ENCODE data around the gene RBKS. TPM values are rescaled to one million over a fixed set of nuclear protein-coding genes. Genes with fewer than 3 reads are reported as not detected.
A peak's percentile ranks its signal among the peaks of the same experiment; 100 is the strongest.

The RBKS gene
- total RNA-seq, 4 donors from 2014 or later, result 1.5 to 15.2 (median 15.1) TPM; not detected in 1

DNA sequence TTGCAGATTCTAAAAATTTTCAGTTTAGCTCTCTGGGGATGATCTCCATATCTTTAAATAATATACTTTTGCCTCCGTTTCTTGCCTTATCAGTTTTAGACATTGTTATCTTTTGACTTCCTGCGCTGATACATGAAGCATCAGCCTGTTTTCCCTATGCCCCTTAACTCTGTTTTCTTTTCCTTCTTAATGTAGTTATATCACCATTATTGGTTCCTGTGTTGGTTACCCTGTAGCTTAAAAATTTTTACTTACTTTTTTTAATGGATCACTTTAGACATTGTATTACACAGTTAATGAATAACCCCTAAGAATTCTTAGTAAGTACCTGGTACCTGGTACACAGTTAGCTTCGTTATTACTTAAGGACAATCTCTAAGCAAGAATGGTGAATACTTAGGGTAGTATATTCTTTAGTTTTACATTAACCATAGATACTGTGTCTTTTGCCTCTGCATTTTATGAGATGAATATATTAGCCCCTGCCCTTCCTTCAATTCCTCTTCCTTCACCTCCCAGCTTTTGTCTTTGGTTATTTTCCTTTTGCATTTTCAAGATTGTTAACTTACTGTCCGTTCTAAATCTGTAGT lies 41.3 kb upstream of the RBKS start:
- no peak for TF ChIP-seq EP300 (IDR thresholded peaks at IDR 0.05; ENCODE audit: low read depth)
- TF ChIP-seq POLR2AphosphoS5 (IDR thresholded peaks at IDR 0.05), result no peak
- TF ChIP-seq, protein P1, sequence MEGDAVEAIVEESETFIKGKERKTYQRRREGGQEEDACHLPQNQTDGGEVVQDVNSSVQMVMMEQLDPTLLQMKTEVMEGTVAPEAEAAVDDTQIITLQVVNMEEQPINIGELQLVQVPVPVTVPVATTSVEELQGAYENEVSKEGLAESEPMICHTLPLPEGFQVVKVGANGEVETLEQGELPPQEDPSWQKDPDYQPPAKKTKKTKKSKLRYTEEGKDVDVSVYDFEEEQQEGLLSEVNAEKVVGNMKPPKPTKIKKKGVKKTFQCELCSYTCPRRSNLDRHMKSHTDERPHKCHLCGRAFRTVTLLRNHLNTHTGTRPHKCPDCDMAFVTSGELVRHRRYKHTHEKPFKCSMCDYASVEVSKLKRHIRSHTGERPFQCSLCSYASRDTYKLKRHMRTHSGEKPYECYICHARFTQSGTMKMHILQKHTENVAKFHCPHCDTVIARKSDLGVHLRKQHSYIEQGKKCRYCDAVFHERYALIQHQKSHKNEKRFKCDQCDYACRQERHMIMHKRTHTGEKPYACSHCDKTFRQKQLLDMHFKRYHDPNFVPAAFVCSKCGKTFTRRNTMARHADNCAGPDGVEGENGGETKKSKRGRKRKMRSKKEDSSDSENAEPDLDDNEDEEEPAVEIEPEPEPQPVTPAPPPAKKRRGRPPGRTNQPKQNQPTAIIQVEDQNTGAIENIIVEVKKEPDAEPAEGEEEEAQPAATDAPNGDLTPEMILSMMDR (IDR thresholded peaks at IDR 0.05), result no peak
- no peak for TF ChIP-seq POLR2A (IDR thresholded peaks at IDR 0.05)
- no peaks in the 10 kb centered on the region for H3K27me3 ChIP-seq
- intact Hi-C loops (cut with DNase I; ENCODE audit: low total_unique reads) (no loop called here), in situ Hi-C loops (cut with MboI; ENCODE audit: low pct_ligation_motif_present in 1 of 4, low pct_unique_long_range_greater_than_20kb in 1 of 4, low sequenced_read_pairs in 3 of 4) (no loop called here)
- H3K36me3 ChIP-seq, result no peaks in the 10 kb centered on the region
- peaks cover 9 to 39% (median 24%) of the 10 kb centered on the region in 4 donors for H3K4me1 ChIP-seq
- no peak overlapping the region for H3K4me3 ChIP-seq
- H3K27ac ChIP-seq, result peak overlapping the region; percentile 73 to 81 (median 74)
- DNase-seq, result no peak
- H3K9me3 ChIP-seq, result no peaks in the 10 kb centered on the region
- 47 to 56% methylated on average over 3 to 4 of the region's 4 CpGs for WGBS, 2 donors (ENCODE audit: low coverage in 1 of 2)

DNA sequence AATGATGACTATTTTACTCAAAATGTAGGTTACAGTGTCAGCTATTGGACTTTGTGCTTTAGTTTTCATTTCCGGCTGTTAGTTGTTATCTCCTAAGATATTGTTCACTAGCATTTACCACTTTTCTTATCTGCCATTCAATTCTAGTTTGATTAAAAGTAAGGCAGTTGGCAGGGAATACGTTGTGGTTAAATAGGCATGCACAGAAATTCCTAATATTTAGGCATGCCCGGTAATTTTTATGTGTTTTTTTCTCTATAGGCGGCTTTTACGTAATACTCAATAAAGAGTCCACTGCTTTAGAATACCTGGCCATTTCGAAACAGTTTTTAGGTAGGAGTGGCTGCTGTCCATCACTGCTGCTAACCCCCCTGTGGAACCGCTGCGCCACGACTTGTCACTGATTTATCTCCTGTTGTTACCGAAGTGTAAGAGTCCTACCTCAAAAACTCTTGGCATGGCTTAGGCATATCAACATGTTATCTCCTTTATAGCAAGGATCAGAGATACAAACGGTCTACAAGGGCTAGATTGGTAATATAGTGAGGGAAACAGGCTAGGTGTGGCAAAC lies 39.8 kb upstream of the RBKS start:
- 59 to 60% methylated on average over 11 of the region's 11 CpGs for WGBS, 2 donors (ENCODE audit: low coverage in 1 of 2)
- TF ChIP-seq POLR2A (IDR thresholded peaks at IDR 0.05), result no peak
- TF ChIP-seq POLR2AphosphoS5 (IDR thresholded peaks at IDR 0.05), result peak in 2 of 3 donors; percentile 8 to 44
- no peak for TF ChIP-seq EP300 (IDR thresholded peaks at IDR 0.05; ENCODE audit: low read depth)
- TF ChIP-seq, protein P1 (IDR thresholded peaks at IDR 0.05), result no peak
- H3K27ac ChIP-seq, result peak overlapping the region; percentile 73 to 81 (median 74)
- peaks cover 9 to 39% (median 24%) of the 10 kb centered on the region in 4 donors for H3K4me1 ChIP-seq
- H3K9me3 ChIP-seq, result no peaks in the 10 kb centered on the region
- no peaks in the 10 kb centered on the region for H3K27me3 ChIP-seq
- DNase-seq, result peak; percentile 47
- no peaks in the 10 kb centered on the region for H3K36me3 ChIP-seq
- H3K4me3 ChIP-seq, result peak overlapping the region in 1 of 4 donors; percentile 16
- intact Hi-C loops (cut with DNase I; ENCODE audit: low total_unique reads) (no loop called here), in situ Hi-C loops (cut with MboI; ENCODE audit: low pct_ligation_motif_present in 1 of 4, low pct_unique_long_range_greater_than_20kb in 1 of 4, low sequenced_read_pairs in 3 of 4) (no loop called here)

DNA sequence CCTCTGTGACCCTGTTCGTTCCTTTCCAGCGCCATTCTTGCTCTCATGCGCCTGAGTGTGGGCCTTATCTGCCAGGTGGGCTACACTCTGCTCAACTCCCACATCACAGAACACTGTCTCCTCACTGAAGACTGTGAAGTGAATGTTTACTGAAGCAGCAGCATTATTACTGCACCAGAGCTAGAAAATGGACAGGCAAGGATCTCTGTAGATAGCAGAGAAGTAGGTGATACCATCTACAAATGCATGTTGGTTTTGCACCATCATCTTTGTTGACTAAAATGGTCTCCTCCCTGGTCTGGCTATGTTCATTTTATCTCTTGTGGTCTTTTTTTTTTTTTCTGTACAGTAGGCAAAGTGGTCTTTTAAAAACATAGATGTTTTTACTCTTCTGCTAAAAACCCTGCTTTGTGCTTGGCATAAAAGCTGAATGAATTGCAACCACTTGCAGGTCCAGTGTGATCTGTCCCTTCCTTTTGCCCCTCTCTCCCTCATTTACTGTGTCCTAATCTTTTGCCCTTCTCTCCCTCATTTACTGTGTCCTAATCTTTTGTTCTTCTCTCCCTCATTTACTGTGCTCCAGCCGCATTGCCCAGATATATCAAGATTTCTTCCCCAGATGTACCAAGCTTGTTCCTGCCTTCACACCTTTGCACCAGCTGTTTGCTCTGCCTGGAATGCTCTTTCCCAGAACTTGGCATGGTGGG lies 35.7 kb upstream of the RBKS start:
- Histone ChIP-seq H3K36me3 (no peaks in the 10 kb centered on the region), H3K4me1 (peaks cover 11 to 42% (median 28%) of the 10 kb centered on the region in 4 donors), H3K9me3 (no peaks in the 10 kb centered on the region), H3K27ac (no peak overlapping the region), H3K4me3 (no peak overlapping the region), H3K27me3 (no peaks in the 10 kb centered on the region)
- in situ Hi-C loops (cut with MboI; ENCODE audit: low pct_ligation_motif_present in 1 of 4, low pct_unique_long_range_greater_than_20kb in 1 of 4, low sequenced_read_pairs in 3 of 4), result no loop called here
- intact Hi-C loops (cut with DNase I; ENCODE audit: low total_unique reads), result no loop called here
- WGBS, 2 donors (ENCODE audit: low coverage in 1 of 2), result 89 to 98% methylated on average over 1 to 4 of the region's 4 CpGs
- no peak for DNase-seq
- TF ChIP-seq POLR2AphosphoS5 (IDR thresholded peaks at IDR 0.05) (no peak), POLR2A (IDR thresholded peaks at IDR 0.05) (no peak), EP300 (IDR thresholded peaks at IDR 0.05; ENCODE audit: low read depth) (no peak)
- TF ChIP-seq, protein P1 (IDR thresholded peaks at IDR 0.05), result no peak

DNA sequence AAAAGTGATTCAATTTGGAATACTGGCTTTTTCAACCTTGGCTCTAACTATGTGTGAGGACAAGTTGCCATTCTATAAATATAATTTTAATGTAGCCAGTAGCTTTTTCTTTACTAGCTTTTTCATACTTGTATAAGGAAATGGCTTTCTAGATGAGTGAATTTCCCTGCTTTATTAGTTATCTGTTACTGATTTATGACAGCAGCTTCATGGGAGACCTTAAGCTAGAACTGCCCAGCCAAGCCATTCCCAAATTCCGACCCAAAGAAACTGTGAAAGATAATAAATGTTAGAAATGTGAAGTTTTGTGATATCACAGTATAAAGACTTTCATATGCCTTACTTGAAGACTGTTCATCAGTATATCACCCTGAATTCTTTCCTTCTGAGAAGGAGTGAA lies 32.7 kb upstream of the RBKS start:
- no peaks in the 10 kb centered on the region for H3K9me3 ChIP-seq
- in situ Hi-C loops (cut with MboI; ENCODE audit: low pct_ligation_motif_present in 1 of 4, low pct_unique_long_range_greater_than_20kb in 1 of 4, low sequenced_read_pairs in 3 of 4), result no loop called here
- 56 to 70% methylated on average over 1 of the region's 1 CpG for WGBS, 2 donors (ENCODE audit: low coverage in 1 of 2)
- no peaks in the 10 kb centered on the region for H3K27me3 ChIP-seq
- peak overlapping the region in 2 of 4 donors; percentile 7 to 35 for H3K27ac ChIP-seq
- no peak for DNase-seq
- TF ChIP-seq POLR2A (IDR thresholded peaks at IDR 0.05) (no peak), POLR2AphosphoS5 (IDR thresholded peaks at IDR 0.05) (no peak), EP300 (IDR thresholded peaks at IDR 0.05; ENCODE audit: low read depth) (no peak)
- TF ChIP-seq, protein P1 (IDR thresholded peaks at IDR 0.05), result no peak
- H3K4me3 ChIP-seq, result no peak overlapping the region
- peaks cover 0 to 32% (median 17%) of the 10 kb centered on the region in 4 donors for H3K4me1 ChIP-seq
- no peaks in the 10 kb centered on the region for H3K36me3 ChIP-seq
- intact Hi-C loops (cut with DNase I; ENCODE audit: low total_unique reads), result no loop called here
